ENCODE results near the gene TMEM253. TPM values are rescaled to one million over a fixed set of nuclear protein-coding genes. Genes with fewer than 3 reads are reported as not detected.

TMEM253 gene
- total and polyA plus RNA-seq, 2 donors (not counting 1 experiment from before 2014, with no cell fraction given) = 0.11 TPM; not detected in 1

DNA sequence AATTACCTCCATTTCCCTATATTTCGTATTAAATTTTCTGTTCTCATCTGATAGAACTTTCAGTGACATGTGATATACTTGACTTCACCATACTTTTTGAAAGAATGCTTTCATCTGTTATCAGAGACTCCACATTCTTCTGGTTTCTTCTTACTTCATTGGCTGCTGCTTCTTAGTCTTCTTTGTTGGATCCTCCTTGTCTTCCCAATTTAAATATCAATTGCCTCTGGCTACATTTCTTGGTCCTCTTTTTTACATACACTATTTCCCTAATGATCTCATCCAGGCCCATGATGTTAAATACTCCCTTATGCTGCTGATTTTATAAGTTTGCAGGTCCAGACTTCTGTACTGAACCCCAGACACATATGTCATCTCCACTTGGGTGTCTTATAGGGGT lies 33.0 kb downstream of the TMEM253 start:
- H3K4me2 ChIP-seq (ENCODE audit: extremely low read depth, insufficient read depth, low read length) = no peak overlapping the region
- no peak overlapping the region for H3K27ac ChIP-seq (ENCODE audit: insufficient read depth, low read length)
- no peak overlapping the region for H3K4me3 ChIP-seq (replicated peaks in 1 of 4; ENCODE audit: control extremely low read depth in 1 of 4, insufficient read depth in 1 of 4, low read depth in 3 of 4, low read length in 4 of 4)
- no peak overlapping the region for H3K9ac ChIP-seq (ENCODE audit: insufficient read depth, low read length)
- no peak for DNase-seq (ENCODE audit: low read depth in 2 of 2)
- H4K20me1 ChIP-seq (ENCODE audit: control insufficient read depth, extremely low read depth, insufficient read depth, low read length) = no peaks in the 10 kb centered on the region
- H3K79me2 ChIP-seq (ENCODE audit: control insufficient read depth, insufficient read depth, low read length) = no peaks in the 10 kb centered on the region
- H3K36me3 ChIP-seq (ENCODE audit: control insufficient read depth, insufficient read depth, low read length) = no peaks in the 10 kb centered on the region
- TF ChIP-seq, protein P1, sequence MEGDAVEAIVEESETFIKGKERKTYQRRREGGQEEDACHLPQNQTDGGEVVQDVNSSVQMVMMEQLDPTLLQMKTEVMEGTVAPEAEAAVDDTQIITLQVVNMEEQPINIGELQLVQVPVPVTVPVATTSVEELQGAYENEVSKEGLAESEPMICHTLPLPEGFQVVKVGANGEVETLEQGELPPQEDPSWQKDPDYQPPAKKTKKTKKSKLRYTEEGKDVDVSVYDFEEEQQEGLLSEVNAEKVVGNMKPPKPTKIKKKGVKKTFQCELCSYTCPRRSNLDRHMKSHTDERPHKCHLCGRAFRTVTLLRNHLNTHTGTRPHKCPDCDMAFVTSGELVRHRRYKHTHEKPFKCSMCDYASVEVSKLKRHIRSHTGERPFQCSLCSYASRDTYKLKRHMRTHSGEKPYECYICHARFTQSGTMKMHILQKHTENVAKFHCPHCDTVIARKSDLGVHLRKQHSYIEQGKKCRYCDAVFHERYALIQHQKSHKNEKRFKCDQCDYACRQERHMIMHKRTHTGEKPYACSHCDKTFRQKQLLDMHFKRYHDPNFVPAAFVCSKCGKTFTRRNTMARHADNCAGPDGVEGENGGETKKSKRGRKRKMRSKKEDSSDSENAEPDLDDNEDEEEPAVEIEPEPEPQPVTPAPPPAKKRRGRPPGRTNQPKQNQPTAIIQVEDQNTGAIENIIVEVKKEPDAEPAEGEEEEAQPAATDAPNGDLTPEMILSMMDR (conservative IDR thresholded peaks at IDR 0.05 in 1 of 2, IDR thresholded peaks at IDR 0.05 in 1 of 2; ENCODE audit: low read depth in 1 of 2, low read length in 2 of 2) = no peak
- TF ChIP-seq EZH2 (IDR thresholded peaks at IDR 0.05; ENCODE audit: low read length, missing control alignments) = no peak
- H3K27me3 ChIP-seq (ENCODE audit: control insufficient read depth, insufficient read depth, low read length) = no peaks in the 10 kb centered on the region
- no peaks in the 10 kb centered on the region for H3K4me1 ChIP-seq (ENCODE audit: control insufficient read depth, extremely low read depth, insufficient read depth, low read length)
- H2AFZ ChIP-seq (ENCODE audit: low read length) = no peak overlapping the region
- no peaks in the 10 kb centered on the region for H3K9me3 ChIP-seq (ENCODE audit: control insufficient read depth, insufficient read depth, low read depth, low read length)

DNA sequence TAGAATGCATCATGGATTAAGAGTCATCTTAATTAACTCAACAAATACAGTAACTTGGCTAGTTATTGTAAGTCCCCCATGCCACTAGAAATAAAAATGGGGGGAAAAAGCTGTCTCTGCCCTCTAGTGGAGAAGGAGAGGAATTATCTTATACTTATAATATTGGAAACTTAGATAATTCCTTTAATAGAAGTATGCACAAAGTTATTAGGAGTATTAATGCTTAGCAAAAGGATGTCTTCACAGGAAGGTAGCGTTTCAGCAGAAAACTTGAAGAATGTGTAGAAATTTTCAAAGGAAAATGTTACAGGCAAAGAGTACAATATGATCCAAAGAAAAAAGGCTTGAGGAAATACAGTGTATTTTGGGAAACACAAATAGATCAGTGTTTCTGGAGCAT lies 35.2 kb downstream of the TMEM253 start:
- peak; percentile 11 to 27 for DNase-seq (ENCODE audit: low read depth in 2 of 2)
- no peak overlapping the region for H3K4me3 ChIP-seq (replicated peaks in 1 of 4; ENCODE audit: control extremely low read depth in 1 of 4, insufficient read depth in 1 of 4, low read depth in 3 of 4, low read length in 4 of 4)
- no peaks in the 10 kb centered on the region for H3K79me2 ChIP-seq (ENCODE audit: control insufficient read depth, insufficient read depth, low read length)
- no peak overlapping the region for H3K4me2 ChIP-seq (ENCODE audit: extremely low read depth, insufficient read depth, low read length)
- no peak overlapping the region for H3K27ac ChIP-seq (ENCODE audit: insufficient read depth, low read length)
- no peak overlapping the region for H2AFZ ChIP-seq (ENCODE audit: low read length)
- no peaks in the 10 kb centered on the region for H3K27me3 ChIP-seq (ENCODE audit: control insufficient read depth, insufficient read depth, low read length)
- H3K9ac ChIP-seq (ENCODE audit: insufficient read depth, low read length) = no peak overlapping the region
- H4K20me1 ChIP-seq (ENCODE audit: control insufficient read depth, extremely low read depth, insufficient read depth, low read length) = no peaks in the 10 kb centered on the region
- no peaks in the 10 kb centered on the region for H3K36me3 ChIP-seq (ENCODE audit: control insufficient read depth, insufficient read depth, low read length)
- no peaks in the 10 kb centered on the region for H3K4me1 ChIP-seq (ENCODE audit: control insufficient read depth, extremely low read depth, insufficient read depth, low read length)
- TF ChIP-seq EZH2 (IDR thresholded peaks at IDR 0.05; ENCODE audit: low read length, missing control alignments) = no peak
- TF ChIP-seq, protein P1 (conservative IDR thresholded peaks at IDR 0.05 in 1 of 2, IDR thresholded peaks at IDR 0.05 in 1 of 2; ENCODE audit: low read depth in 1 of 2, low read length in 2 of 2) = peak; percentile 50 to 72
- no peaks in the 10 kb centered on the region for H3K9me3 ChIP-seq (ENCODE audit: control insufficient read depth, insufficient read depth, low read depth, low read length)

DNA sequence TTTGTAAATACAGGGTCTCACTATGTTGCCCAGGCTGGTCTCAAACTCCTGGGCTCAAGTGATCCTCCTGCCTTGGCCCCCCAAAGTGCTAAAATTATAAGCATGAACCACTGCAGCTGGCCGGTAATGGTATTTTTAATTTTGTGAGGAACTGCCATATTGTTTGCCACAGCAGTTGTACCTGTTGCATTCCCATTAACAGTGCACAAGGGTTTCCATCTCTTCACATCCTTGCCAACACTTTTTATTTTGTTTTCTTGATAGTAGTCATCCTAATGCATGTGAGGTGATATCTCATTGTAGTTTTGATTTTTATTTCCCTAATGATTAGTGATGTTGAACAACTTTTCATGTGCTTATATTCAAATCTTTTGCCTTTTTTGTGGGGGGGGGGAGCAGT lies 41.5 kb downstream of the TMEM253 start:
- H3K27me3 ChIP-seq (ENCODE audit: control insufficient read depth, insufficient read depth, low read length) = no peaks in the 10 kb centered on the region
- DNase-seq (ENCODE audit: low read depth in 2 of 2) = no peak
- H3K36me3 ChIP-seq (ENCODE audit: control insufficient read depth, insufficient read depth, low read length) = no peaks in the 10 kb centered on the region
- TF ChIP-seq EZH2 (IDR thresholded peaks at IDR 0.05; ENCODE audit: low read length, missing control alignments) = no peak
- TF ChIP-seq, protein P1 (conservative IDR thresholded peaks at IDR 0.05 in 1 of 2, IDR thresholded peaks at IDR 0.05 in 1 of 2; ENCODE audit: low read depth in 1 of 2, low read length in 2 of 2) = no peak
- no peaks in the 10 kb centered on the region for H3K9me3 ChIP-seq (ENCODE audit: control insufficient read depth, insufficient read depth, low read depth, low read length)
- no peaks in the 10 kb centered on the region for H3K79me2 ChIP-seq (ENCODE audit: control insufficient read depth, insufficient read depth, low read length)
- no peak overlapping the region for H3K4me3 ChIP-seq (replicated peaks in 1 of 4; ENCODE audit: control extremely low read depth in 1 of 4, insufficient read depth in 1 of 4, low read depth in 3 of 4, low read length in 4 of 4)
- H4K20me1 ChIP-seq (ENCODE audit: control insufficient read depth, extremely low read depth, insufficient read depth, low read length) = no peaks in the 10 kb centered on the region
- no peak overlapping the region for H3K27ac ChIP-seq (ENCODE audit: insufficient read depth, low read length)
- no peak overlapping the region for H3K4me2 ChIP-seq (ENCODE audit: extremely low read depth, insufficient read depth, low read length)
- H3K4me1 ChIP-seq (ENCODE audit: control insufficient read depth, extremely low read depth, insufficient read depth, low read length) = no peaks in the 10 kb centered on the region
- H2AFZ ChIP-seq (ENCODE audit: low read length) = no peak overlapping the region
- no peak overlapping the region for H3K9ac ChIP-seq (ENCODE audit: insufficient read depth, low read length)
